ENCODE measurements around the gene PFKFB2.

DNA sequence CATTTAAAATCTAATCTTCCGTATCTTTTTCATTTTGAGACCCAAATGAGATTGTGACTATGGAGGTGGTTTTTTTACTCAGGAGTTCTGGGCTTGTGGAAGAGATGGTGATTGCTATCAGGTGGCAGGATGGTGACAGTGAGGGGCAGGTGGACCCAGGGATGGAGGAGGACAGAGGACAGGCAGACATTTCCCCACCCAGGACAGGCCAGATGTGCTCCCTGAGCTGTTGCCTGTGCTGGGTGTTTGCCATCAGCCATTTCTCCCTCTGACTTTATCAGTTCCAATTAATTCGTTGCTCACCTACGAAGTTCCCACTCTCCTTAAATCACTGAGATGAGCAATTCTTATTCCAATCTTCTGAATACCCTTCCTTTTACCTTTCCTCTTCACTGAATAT lies 47.0 kb upstream of the PFKFB2 start:
- TF ChIP-seq, protein P1, sequence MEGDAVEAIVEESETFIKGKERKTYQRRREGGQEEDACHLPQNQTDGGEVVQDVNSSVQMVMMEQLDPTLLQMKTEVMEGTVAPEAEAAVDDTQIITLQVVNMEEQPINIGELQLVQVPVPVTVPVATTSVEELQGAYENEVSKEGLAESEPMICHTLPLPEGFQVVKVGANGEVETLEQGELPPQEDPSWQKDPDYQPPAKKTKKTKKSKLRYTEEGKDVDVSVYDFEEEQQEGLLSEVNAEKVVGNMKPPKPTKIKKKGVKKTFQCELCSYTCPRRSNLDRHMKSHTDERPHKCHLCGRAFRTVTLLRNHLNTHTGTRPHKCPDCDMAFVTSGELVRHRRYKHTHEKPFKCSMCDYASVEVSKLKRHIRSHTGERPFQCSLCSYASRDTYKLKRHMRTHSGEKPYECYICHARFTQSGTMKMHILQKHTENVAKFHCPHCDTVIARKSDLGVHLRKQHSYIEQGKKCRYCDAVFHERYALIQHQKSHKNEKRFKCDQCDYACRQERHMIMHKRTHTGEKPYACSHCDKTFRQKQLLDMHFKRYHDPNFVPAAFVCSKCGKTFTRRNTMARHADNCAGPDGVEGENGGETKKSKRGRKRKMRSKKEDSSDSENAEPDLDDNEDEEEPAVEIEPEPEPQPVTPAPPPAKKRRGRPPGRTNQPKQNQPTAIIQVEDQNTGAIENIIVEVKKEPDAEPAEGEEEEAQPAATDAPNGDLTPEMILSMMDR (IDR thresholded peaks at IDR 0.05; ENCODE audit: insufficient read depth, low read length) = no peak
- TF ChIP-seq POLR2AphosphoS5 (IDR thresholded peaks at IDR 0.05; ENCODE audit: low read depth) = no peak
- no peak for TF ChIP-seq REST (IDR thresholded peaks at IDR 0.05; ENCODE audit: insufficient replicate concordance, low read depth)

Data from HL-60 (cell line).